OCI-LY1 (cell line): ENCODE measurements around the gene AP2B1.
"Not testable (repeated sequence)": the region's sequence is repeated elsewhere in the genome, so short reads cannot be mapped to it uniquely, and the experiment has no call there.

ENCODE experiments used
- H2AFZ ChIP-seq: fragments of 200-600 bp; sonication (generic), shearing (Covaris generic); 2 replicates; pipeline ENCODE4 v1.6.0; 2014; ENCODE audit warnings: antibody characterized with exemption, mild to moderate bottlenecking, low read length
- H3F3A ChIP-seq: fragments of 200-600 bp; sonication (generic), shearing (Covaris generic); 2 replicates; pipeline ENCODE4 v1.6.0; 2014; ENCODE audit warnings: mild to moderate bottlenecking, antibody characterized with exemption, low read length, moderate library complexity; ENCODE audit not compliant: insufficient read depth
- H3K27ac ChIP-seq: fragments of 200-600 bp; sonication (generic); 2 replicates; pipeline ENCODE4 v1.5.1; 2014; ENCODE audit warnings: low read length, mixed run types, mild to moderate bottlenecking, low read depth; ENCODE audit not compliant: poor library complexity, severe bottlenecking
- H3K27me3 ChIP-seq: fragments of 200-600 bp; sonication (generic); 2 replicates; pipeline ENCODE4 v1.6.0; 2014; ENCODE audit warnings: antibody characterized with exemption, mild to moderate bottlenecking, low read length, moderate library complexity; ENCODE audit not compliant: insufficient read depth
- H3K36me3 ChIP-seq: fragments of 200-600 bp; sonication (generic); 2 replicates; pipeline ENCODE4 v1.6.1; 2014; ENCODE audit warnings: mild to moderate bottlenecking, antibody characterized with exemption, low read length, moderate library complexity, mixed read lengths; ENCODE audit not compliant: insufficient read depth
- H3K4me1 ChIP-seq: fragments of 200-600 bp; sonication (generic); 2 replicates; pipeline ENCODE4 v1.5.1; 2014; ENCODE audit warnings: mild to moderate bottlenecking, low read length, moderate library complexity; ENCODE audit not compliant: insufficient read depth, severe bottlenecking
- H3K4me2 ChIP-seq: fragments of 200-600 bp; sonication (generic), shearing (Covaris generic); 2 replicates; pipeline ENCODE4 v1.6.1; 2014; ENCODE audit warnings: low read length
- H3K4me3 ChIP-seq: fragments of 200-600 bp; sonication (generic); 2 replicates; pipeline ENCODE4 v1.5.1; 2014; ENCODE audit warnings: low read length, low read depth, mild to moderate bottlenecking, mixed read lengths; ENCODE audit not compliant: poor library complexity, severe bottlenecking
- H3K79me2 ChIP-seq: fragments of 200-600 bp; shearing (Covaris generic); 2 replicates; pipeline ENCODE4 v1.6.1; 2016; ENCODE audit warnings: mixed run types, low read length, mixed read lengths; ENCODE audit not compliant: insufficient read depth
- H3K9ac ChIP-seq: fragments of 200-600 bp; sonication (generic), shearing (Covaris generic); 2 replicates; pipeline ENCODE4 v1.6.1; 2014; ENCODE audit warnings: mild to moderate bottlenecking, low read length, mixed read lengths
- H3K9me2 ChIP-seq: fragments of 200-600 bp; sonication (generic), shearing (Covaris generic); 2 replicates; pipeline ENCODE4 v1.6.1; 2014; ENCODE audit warnings: low read depth, mild to moderate bottlenecking, low read length, mixed read lengths
- H3K9me3 ChIP-seq: fragments of 200-600 bp; shearing (Covaris generic); 2 replicates; pipeline ENCODE4 v1.6.1; 2014; ENCODE audit warnings: low read length, mixed read lengths
- H4K20me1 ChIP-seq: fragments of 200-600 bp; sonication (generic), shearing (Covaris generic); 2 replicates; pipeline ENCODE4 v1.6.0; 2016; ENCODE audit warnings: mild to moderate bottlenecking, low read length; ENCODE audit not compliant: insufficient read depth
- CTCF ChIP-seq: fragments of 200-600 bp; sonication (generic), shearing (Covaris generic); IDR thresholded peaks from 2 replicates; pipeline ENCODE4 v1.5.1; 2017; ENCODE audit warnings: mild to moderate bottlenecking, antibody characterized with exemption, low read length, moderate library complexity, mixed read lengths
- EZH2 ChIP-seq: fragments of 200-600 bp; sonication (generic), shearing (Covaris generic); IDR thresholded peaks from 2 replicates; pipeline ENCODE4 v1.8.0; 2017; ENCODE audit warnings: borderline replicate concordance, mixed run types, mild to moderate bottlenecking, antibody characterized with exemption, low read length, moderate library complexity, mixed read lengths

AP2B1 gene

GRCh38 chr17:35560703-35561102, 26.4 kb upstream of the AP2B1 start, which contains the start of gene SLFN14:
Gene SLFN14, minus strand, starts transcription at chr17:35560819. Its CDS starts 2,757 bp downstream, at chr17:35558062.
- H4K20me1 ChIP-seq, result no peaks in the 10 kb centered on the region
- no peaks in the 10 kb centered on the region for H3F3A ChIP-seq
- no peak within 1 kb of the TSS for H3K27ac ChIP-seq
- no peak within 1 kb of the TSS for H3K4me2 ChIP-seq
- no peaks in the 10 kb centered on the region for H3K9me2 ChIP-seq
- no peaks in the 10 kb centered on the region for H3K9me3 ChIP-seq
- H3K27me3 ChIP-seq, result no peaks in the 10 kb centered on the region
- no peak within 1 kb of the TSS for H2AFZ ChIP-seq
- no peaks in the 10 kb centered on the region for H3K4me1 ChIP-seq
- no peak within 1 kb of the TSS for H3K4me3 ChIP-seq
- no peaks in the 10 kb centered on the region for H3K79me2 ChIP-seq
- TF ChIP-seq EZH2, result no peak
- TF ChIP-seq CTCF, result no peak
- H3K36me3 ChIP-seq, result no peaks in the 10 kb centered on the region
- H3K9ac ChIP-seq, result no peak within 1 kb of the TSS

GRCh38 chr17:35563181-35563580, 23.9 kb upstream of the AP2B1 start:
- not testable (repeated sequence) for H3K4me2 ChIP-seq

GRCh38 chr17:35566968-35567367, 20.2 kb upstream of the AP2B1 start:
- no peaks in the 10 kb centered on the region for H3F3A ChIP-seq
- peaks cover 23% of the 10 kb centered on the region for H3K79me2 ChIP-seq
- H3K9me3 ChIP-seq, result no peaks in the 10 kb centered on the region
- no peak overlapping the region for H3K9ac ChIP-seq
- TF ChIP-seq CTCF, result no peak
- no peak for TF ChIP-seq EZH2
- peak overlapping the region; percentile 84; the same call in 1 of the 2 replicates for H3K4me2 ChIP-seq
- H3K9me2 ChIP-seq, result no peaks in the 10 kb centered on the region
- peak overlapping the region; percentile 87 for H3K4me3 ChIP-seq
- H2AFZ ChIP-seq, result no peak overlapping the region
- H4K20me1 ChIP-seq, result no peaks in the 10 kb centered on the region
- no peaks in the 10 kb centered on the region for H3K27me3 ChIP-seq
- peaks cover 26% of the 10 kb centered on the region for H3K4me1 ChIP-seq
- no peak overlapping the region for H3K27ac ChIP-seq
- no peaks in the 10 kb centered on the region; the same call in 1 of the 2 replicates for H3K36me3 ChIP-seq

More at GRCh38 chr17:35563181-35563580, 23.9 kb upstream of the AP2B1 start:
- H3K36me3 ChIP-seq, H3K9ac ChIP-seq, H3K79me2 ChIP-seq, H3K27ac ChIP-seq, H3K27me3 ChIP-seq, H2AFZ ChIP-seq, H4K20me1 ChIP-seq, H3K4me3 ChIP-seq, H3F3A ChIP-seq, H3K9me3 ChIP-seq, H3K9me2 ChIP-seq, H3K4me1 ChIP-seq: not testable (repeated sequence)

GRCh38 chr17:35568561-35568960, 18.6 kb upstream of the AP2B1 start:
- Histone ChIP-seq H3K4me2 (peak overlapping the region; percentile 84), H3K4me1 (peaks cover 26% of the 10 kb centered on the region), H3K27ac (no peak overlapping the region), H4K20me1 (no peaks in the 10 kb centered on the region), H3K9me3 (no peaks in the 10 kb centered on the region), H3K9ac (peak overlapping the region; percentile 87), H2AFZ (no peak overlapping the region), H3F3A (no peaks in the 10 kb centered on the region), H3K79me2 (peaks cover 23% of the 10 kb centered on the region), H3K4me3 (peak overlapping the region; percentile 87), H3K27me3 (no peaks in the 10 kb centered on the region), H3K36me3 (peaks cover 2% of the 10 kb centered on the region), H3K9me2 (no peaks in the 10 kb centered on the region)
- TF ChIP-seq CTCF, result no peak
- TF ChIP-seq EZH2, result no peak
